Measurements from ENCODE around the gene DAAM1.

Gene DAAM1

DNA sequence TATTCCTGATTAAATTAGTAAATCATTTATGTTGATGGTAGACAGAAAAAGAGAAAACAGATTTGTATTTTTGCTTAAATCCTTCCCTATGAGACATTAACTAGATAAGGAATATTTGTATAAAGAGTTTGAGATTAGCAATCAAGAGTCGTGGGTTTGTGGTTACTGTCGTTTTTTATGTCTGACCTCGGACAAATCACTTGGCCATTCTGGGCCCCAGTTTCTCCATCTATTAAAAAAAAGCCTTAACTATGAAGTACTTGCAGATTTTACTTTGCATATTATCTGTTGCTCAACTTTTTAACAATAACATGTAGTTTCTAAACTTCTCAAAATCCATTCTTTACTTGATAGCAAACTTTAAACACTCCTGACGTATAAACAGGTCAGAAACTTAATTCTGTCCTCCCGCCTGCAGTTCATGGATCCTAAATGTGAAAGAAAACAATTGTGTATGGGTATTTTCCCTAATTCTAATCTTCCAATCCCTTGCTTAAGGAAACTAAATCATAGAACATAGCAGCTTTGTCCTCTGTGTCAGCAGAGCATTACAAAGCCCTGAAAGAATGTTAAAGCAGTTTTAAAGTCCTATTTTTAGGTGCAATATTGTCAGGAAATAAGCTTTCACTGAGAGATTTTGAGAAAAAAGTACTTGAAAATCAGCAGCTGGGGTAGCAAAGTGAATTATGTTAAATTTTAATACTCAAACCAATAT is 158.5 kb downstream of the DAAM1 start:
- DNase-seq = no peak

DNA sequence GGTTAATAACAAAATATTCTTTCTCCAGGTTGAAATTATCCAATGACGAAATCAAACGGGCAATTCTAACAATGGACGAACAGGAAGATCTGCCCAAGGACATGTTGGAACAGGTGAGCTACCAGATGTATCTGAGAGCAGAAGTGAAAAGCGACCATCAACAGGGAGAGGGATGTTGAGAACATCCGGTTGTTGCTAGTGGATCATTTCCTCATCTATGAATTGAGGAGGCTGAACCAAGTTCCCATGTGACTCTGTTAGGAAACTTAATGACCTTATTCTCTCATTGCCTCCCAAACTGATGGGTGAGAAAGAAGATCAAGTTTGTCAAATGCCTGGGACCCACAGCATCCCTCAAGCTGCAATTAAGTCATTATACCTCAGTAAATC is 159.0 kb downstream of the DAAM1 start:
- DNase-seq = no peak

DNA sequence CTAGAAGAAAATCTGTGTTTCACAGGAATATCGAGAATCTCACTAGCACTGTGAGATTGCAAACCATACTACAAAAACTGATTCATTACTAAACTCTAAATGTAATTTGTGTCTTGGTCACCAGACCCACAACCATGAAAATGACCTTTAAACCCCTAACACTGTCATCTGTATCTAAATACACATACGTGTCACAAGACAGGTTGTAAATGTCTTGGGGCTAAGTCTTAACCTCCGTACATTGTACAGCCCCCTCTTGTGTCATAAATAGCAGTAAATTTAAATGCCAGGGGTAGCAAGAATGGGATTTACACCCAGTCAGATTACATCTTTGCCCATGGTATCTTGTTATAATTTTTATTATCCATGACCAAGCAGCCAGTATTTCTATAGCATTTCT is 159.4 kb downstream of the DAAM1 start:
- no peak for DNase-seq

DNA sequence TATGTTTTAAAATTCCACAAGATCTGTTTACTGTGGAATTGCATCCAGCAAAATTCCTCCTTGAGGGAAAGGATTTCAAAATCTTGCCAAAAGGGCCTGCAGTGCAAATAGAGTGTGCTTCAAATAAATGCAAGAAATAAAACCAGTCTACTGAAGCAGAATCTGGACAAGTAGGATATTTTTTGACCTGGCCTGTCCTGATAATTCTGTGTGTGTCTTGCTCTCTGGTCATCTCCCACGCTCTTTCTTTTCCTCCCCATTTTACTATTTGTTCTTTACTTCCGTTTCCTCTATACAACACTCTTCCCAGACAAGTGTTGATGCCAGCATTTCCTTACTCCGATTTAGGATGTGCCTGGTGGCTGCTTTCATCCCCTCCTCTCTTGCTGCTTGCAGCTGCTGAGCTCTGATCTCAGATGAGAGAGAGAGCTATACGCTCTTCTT is 160.8 kb downstream of the DAAM1 start:
- no peak for DNase-seq

DNA sequence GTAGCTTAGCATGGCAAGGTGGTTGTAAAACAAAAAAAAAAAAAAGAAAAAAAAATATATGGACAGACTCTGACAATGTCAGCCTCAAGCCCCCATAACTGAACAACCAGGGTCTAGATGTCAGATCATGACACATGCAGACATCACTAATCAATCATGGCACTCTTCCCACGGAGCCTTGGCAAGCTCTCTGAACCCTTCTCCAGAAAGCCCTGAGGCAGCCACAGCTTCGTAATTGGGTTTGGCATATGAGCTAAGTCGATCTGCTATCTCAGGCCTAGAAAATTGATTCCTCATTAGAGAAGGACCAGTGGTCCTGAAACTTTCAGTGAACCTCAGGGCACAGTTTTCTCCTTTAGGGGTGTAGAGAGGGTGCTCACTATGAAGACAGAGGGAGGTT is 164.5 kb downstream of the DAAM1 start:
- DNase-seq = no peak

DNA sequence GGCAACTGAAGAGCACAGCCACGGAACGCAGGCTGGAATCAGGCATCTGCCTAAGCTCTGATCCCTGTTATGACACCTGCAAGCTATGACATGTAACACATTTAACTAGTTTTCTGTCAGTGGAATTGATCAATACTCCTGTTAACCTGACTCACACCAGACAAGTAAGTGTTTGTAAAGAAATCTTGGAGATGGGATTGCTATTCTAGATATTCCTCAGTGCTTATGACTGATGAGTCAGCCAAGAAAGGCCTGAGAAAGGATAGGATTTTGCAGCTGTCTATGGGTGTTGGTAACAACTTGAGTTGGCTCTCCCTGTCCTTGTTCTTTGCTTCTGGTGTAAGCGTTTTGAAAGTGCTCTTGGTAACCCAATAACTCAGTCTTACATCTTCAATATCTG is 166.2 kb downstream of the DAAM1 start:
- DNase-seq = no peak

DNA sequence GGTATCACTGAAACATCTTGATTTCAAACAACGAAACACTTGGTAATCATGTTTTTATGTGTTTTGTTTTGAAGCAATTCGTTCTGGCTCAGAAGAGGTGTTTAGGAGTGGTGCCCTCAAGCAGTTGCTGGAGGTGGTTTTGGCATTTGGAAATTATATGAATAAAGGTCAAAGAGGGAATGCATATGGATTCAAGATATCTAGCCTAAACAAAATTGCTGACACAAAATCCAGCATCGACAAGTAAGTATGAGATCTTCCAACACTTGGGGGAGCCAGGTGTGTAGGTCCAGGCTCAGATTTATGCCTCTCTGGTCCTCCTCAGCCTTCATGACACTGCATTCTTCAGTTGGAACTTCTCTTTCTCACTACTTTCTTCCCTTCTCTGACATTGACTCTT is 166.6 kb downstream of the DAAM1 start:
- no peak for DNase-seq

DNA sequence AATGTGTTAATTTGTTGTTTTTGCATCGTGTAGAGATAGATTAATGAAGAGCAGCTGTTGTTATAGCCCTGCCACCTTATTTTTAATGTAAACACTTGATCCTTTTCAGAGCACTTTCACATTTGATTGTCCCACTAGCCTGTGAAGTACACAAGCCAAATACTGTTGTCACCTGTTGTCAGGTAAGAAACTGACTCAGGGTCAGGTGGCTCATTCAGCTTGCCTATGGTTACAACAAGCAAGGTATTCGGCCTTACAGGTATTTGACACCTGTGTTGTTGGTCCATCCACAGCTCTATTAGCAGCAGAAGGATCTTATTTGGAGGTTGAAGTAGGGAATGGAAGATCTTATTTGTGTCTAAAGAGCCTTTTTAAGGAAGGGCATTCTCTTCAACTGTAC is 167.8 kb downstream of the DAAM1 start:
- DNase-seq = no peak

DNA sequence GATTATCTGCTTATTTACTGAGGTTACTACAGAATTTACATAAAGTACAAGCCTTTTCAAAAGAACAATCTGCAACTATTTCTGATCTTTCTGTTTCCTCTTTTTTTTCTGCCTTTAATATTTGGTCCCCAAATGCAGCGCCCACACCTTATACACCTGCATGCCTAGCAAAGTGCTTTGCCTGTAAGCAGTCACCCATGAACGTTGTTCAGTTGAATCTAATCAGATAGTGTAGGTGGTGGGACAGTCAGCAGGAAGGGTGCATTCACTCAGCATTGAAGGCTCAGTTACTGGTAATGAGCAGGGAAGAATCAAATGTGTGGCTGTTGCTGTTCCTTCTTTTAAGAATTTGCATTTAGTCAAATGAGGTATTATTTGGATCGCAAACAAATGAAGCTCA is 168.3 kb downstream of the DAAM1 start:
- no peak for DNase-seq

DNA sequence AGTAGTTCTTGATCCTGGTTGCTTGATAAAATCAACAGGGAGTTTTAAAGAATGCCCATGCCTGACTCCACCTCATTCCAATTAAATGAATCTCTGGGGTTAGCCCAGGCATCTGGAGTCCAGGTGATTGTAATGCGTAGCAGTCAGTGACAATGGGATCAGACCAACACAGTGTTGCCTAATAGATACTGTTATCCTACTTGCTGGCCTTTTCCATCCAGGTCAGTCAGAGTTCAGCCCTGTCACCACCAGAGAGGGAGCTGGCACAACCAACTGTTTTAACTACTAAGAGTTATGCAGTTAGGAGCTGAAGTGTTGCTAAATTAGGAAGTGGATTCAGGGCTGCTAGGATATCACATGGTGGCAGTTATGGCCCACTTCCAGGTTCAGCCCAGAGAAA is 169.6 kb downstream of the DAAM1 start:
- DNase-seq = no peak

DNA sequence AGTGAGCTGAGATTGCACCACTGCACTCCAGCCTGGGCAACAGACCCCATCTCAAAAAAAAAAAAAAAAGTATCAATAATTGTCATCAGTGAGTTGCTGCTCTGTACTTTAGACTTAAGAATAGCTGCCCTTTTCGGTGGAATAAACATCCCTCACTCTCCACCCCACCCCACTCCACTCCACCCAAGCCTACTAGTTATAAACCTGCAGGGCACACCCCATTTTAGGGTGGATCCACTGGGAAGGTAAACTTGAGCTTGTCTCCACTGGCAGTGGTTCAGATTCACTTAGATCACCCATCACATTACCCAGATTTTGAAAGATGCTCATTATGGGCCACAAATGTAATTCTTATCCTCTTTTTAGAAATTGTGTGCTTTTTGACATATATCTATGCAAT is 170.3 kb downstream of the DAAM1 start:
- DNase-seq = no peak

DNA sequence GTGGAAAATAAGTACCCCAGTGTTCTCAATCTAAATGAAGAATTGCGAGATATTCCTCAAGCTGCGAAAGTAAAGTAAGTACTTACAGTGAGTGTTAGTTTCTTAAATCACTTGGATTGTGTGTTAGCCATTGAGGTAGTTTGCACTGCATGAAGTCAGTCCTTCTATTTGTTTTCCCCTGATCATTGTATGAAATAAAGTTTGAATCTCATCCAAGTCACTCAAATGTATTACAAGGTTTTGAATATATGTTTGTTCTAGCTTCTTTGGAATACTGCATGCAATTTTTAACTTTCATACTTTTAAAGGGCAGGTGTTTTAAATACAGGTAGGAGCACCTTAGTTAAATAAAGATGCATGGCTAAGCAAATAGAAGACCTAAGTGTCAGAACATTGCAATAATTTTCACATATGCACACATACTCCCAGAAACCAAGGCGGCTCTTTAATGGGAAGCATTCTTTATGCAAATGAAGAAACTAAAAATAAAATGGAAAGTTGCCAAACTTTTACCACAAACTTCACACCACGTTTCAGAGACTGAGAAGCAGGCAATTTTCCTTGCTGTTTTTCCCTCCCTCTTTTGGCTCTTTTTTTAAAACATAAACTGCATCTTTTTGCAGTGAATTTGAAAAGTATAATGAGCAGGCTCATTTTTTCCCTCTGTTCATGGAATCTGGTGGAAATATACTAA is 171.1 kb downstream of the DAAM1 start:
- no peak for DNase-seq

DNA sequence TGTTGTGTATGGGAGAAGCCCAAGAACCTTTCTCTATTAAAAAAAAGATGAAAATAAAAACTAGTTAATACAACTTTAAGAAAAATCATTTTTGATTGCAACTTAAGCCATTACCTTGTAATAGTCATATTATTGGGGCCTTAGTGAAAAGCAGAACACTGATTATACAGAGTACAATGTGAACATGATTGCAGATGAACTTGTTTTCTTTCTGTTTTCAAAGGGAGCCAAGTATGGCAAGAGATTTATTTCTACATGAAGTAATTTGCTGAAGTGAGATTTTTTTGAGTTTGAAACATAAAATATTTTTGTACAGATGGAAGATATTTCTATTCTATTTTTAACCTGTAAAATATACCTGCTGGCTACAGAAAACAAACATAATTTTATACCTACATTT is 171.8 kb downstream of the DAAM1 start:
- no peak for DNase-seq

DNA sequence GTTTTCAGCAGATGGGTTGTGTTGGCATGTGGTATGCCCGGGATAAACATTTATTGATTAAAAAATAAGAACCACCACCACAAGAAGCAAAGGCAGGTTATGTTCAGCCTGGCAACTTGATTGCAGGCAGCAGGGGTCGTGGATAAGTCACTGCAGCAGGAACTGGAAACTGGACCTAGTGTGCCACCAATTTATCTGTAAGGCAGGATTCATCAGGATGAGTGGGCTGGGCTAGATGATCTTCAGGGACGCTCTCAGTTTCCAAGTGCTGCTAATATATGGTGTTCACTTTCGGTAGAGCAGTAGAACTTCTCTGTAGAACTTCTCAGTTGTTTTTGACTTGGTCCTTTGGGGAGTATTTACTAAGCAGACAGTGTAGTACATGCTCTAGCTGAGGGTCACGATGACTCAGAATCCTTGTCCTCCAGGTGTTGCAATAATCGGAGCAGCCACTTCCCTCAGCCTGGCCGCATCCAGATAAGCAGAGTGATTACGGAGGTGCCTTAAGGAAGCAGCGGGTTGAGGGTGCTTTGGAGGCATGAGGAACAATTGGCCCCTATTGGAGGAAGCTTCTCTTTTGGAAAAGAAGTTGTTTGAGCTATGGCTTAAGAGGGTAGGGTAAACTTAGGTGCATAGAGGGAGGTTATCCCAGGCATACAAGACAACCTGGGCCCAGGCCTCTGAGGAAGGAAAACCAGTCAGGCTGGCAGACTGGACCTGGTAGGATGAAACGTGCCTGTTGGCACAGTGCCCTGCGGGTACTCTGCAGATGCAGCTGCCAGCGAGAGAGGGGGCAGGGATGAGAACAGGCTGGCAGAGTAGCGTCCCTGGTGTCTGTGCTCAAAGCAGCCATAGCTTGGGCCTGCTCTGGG is 172.7 kb downstream of the DAAM1 start:
- DNase-seq = no peak

DNA sequence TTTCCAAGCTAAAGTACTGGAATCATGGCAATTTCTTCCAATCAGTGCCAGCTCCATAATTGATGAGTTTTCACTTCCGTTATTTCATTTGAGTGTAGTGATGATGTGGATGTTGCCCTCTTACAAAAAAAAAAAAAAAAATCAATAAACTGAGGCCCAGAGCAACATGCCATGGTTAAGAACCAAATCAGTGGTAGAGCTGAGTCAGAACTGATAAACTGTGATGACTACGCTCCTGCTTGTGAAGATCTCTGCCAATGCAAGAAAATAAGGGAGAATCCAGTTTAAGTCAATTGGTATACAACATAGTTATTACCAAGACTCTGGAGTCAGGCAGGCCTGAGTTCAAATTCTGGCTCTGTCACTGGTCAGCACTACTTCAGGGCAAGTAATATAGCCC is 174.0 kb downstream of the DAAM1 start:
- DNase-seq = no peak

DNA sequence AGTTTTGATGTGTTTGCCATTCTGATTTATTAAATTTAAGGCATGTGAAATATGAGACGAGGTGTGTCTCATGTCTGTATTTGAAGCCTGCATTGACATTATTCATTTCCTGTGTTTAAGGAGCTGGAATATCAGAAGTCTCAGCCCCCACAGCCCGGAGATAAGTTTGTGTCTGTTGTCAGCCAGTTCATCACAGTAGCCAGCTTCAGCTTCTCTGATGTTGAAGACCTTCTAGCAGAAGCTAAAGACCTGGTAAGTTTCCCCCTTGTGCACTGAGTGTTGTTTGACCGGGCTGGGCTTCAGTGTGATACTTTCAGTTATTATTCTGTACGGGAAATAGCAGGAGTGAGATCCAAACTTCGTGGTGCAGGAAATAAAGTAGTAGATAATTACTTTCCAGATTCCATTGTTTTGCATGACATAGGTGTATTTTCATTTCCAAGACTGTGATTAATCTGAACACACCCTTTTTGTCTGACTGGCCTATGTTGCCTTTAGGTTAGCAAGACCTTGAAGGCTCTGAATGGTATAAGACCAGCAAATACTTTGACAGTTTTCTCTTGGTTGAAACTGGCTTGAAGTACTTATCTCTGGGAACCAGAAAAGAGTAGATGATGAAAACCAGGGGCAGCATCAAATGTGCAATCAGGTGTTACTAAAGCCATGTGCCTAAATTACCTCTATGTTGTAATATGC is 175.2 kb downstream of the DAAM1 start:
- no peak for DNase-seq

DNA sequence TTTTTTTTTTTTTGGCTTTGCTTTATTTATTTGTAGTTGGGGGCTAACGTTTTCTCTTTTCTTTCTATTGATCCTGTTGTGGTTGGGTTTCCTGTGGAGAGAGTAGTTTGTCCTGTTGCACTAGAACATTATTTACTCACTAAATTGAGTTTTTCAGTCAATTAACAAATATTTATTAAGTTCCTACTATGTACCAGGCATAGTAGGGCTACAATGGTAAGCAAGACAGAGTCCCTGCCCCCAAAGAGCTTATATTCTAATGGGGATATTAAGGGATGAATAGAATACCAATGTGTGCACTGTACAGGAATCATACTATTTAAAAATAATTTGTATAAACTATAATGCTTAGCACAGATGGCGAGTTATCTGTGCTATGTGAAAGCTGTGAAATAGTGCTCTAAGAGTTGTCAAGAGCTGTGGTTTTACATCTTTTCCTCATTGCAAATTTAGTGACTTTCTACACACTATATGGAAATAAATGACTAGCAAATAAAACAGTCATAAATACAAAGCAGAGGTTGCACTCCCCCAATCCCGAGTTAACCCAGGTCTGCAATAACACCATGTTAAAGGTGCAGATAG is 181.8 kb downstream of the DAAM1 start:
- DNase-seq = no peak

DNA sequence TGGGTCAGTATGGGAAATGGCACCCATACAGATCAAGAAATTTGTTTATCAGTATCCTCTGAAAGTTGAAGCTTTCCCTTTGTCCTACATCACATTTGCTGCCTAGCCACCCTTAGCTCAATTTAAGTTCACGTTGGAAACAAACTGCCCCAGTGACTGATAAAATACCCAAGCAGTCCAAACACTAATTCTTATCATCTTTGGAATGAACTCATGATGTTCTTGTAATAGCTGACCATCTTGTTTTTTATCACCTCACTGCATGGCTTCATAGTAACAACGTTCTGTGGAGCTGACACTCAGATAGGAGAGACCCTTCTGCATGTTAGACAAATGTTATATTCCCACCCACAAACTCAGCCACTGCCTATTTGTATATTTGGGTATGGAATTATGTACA is 183.3 kb downstream of the DAAM1 start:
- DNase-seq = no peak

DNA sequence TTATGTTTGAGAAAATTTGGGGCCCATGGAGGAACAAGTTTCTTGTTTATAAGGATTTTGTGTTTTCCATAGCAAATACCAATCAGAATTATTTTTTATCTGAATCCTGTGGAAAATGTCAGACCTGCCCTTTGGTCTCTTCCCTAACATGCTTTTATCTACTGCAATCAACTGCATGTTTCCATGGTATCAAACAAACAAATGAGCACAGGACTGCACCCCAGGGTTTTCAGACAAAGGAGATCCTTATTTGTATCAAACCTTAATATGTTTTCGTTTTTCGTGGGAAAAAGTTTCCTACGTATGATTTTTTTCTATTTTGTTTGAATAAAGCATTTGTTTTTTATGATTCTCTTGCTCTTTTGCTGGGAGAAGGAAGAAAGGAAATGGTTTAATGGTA is 185.6 kb downstream of the DAAM1 start:
- DNase-seq = no peak

DNA sequence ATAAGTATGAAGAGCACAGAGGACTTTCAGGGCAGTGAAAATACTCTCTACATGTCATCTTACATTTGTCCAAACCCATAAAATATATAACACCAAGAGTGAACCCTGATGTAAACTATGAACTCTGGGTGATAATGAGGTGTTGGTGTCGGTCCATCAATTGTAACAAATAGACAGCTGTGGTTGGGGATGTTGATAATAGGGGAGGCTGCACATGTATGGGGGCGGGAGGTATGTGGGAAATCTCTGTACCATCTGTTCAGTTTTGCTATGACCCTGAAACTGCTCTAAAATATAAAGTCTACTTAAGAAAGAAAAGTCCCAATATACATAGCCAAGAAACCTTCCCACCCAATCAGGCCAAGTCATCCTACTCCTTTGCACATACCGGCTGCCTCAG is 188.2 kb downstream of the DAAM1 start:
- no peak for DNase-seq

DNA sequence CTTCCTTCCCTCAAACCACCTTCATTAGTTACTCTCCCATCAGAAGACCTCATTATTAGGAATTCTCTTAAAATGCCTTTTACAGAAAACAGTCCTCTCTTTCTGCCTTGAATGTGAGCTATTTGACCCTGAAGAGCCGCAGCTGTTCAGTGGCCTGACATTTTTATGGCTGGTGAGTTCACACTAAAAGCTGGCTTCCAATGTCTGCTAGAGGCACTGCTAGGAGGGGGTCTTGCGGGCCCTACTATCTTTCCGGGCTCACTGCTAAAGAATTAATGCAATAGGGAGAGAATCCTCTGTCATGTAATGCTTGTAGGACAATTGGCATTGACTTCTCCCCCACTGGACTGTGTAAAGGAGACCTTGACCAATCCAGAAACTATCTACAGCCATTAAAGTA is 189.0 kb downstream of the DAAM1 start:
- no peak for DNase-seq

DNA sequence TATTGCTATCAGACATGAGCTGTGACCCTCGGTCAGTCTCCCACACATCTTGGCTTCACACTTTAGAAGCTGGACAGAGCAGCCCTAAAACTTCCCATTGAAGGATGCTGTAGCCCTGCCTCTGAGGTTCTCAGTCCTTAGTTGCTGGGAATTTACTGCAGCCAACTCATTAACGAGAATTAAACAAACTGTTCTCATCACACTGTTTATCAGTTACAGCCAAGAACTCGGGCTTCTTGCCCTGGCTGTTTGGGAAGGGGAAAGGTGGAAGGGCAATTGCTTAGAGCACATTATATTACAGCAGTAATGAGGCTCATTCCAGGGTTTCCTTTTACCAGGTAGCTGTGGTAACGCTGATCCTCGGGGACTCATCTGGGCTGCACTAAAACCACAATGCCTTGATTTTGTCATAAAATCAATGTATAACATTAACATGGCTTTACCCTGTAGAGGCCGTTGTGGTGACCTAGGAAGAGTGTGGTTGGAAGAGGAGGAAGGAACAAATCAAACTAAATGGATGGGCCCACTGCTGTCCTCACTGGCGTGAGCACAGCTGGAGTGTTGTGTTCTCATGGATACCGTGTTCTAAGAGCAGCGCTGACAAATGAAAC is 189.6 kb downstream of the DAAM1 start:
- no peak for DNase-seq

Data from stimulated activated CD4-positive, alpha-beta T cell treated with anti-CD3 and anti-CD28 coated beads, Interleukin-4, amount 100 ng/mL, for 1 hour (primary cell).